Measurements from ENCODE around the gene RUFY2. TPM values are rescaled to one million over a fixed set of nuclear protein-coding genes. Genes with fewer than 3 reads are reported as not detected.
"Not testable (repeated sequence)": the region's sequence is repeated elsewhere in the genome, so short reads cannot be mapped to it uniquely, and the experiment has no call there.

Gene RUFY2
- total RNA-seq, 1 donor from 2014 or later, result 18.2 TPM

- no peak for DNase-seq
Measured at GRCh38 chr10:68362590-68362989, 44.5 kb downstream of the RUFY2 start.

- no peak for DNase-seq
Measured at GRCh38 chr10:68359189-68359588, 47.9 kb downstream of the RUFY2 start.

- no peak for DNase-seq
Measured at GRCh38 chr10:68353537-68353936, 53.5 kb downstream of the RUFY2 start.

- peak; percentile 76 for DNase-seq
Measured at GRCh38 chr10:68348265-68348741, 58.8 kb downstream of the RUFY2 start.

- DNase-seq, result no peak
Measured at GRCh38 chr10:68346774-68347173, 60.3 kb downstream of the RUFY2 start.

- DNase-seq, result no peak
Measured at GRCh38 chr10:68345621-68346020, 61.5 kb downstream of the RUFY2 start.

GRCh38 chr10:68342909-68343516 is 64.1 kb downstream of the RUFY2 start:
- no peak for DNase-seq

- no peak for DNase-seq
Measured at GRCh38 chr10:68340358-68341080, 66.6 kb downstream of the RUFY2 start.

- DNase-seq, result no peak
Measured at GRCh38 chr10:68336754-68337351, 70.2 kb downstream of the RUFY2 start.

- no peak for DNase-seq
Measured at GRCh38 chr10:68334672-68335467, 72.2 kb downstream of the RUFY2 start.

GRCh38 chr10:68333440-68334431 is 73.3 kb downstream of the RUFY2 start:
- peak; percentile 13 for DNase-seq

GRCh38 chr10:68333058-68333395 is 74.0 kb downstream of the RUFY2 start:
- DNase-seq, result no peak

GRCh38 chr10:68332259-68333057 is 74.6 kb downstream of the RUFY2 start, which contains the start of gene PBLD:
TSS of gene PBLD (minus strand) at chr10:68332928. CDS start at chr10:68306844, 26,084 bp downstream.
- peak; percentile 88 for DNase-seq

GRCh38 chr10:68331455-68332258 is 75.4 kb downstream of the RUFY2 start, which contains the start of gene HNRNPH3:
TSS of gene HNRNPH3 (plus strand) at chr10:68332064. CDS start at chr10:68337222, 5,158 bp downstream.
- DNase-seq, result peak; percentile 99

GRCh38 chr10:68330852-68331454 is 76.1 kb downstream of the RUFY2 start:
- DNase-seq, result peak; percentile 43

GRCh38 chr10:68329506-68329861 is 77.6 kb downstream of the RUFY2 start:
- no peak for DNase-seq

GRCh38 chr10:68327889-68328786 is 78.9 kb downstream of the RUFY2 start:
- DNase-seq, result peak; percentile 71

GRCh38 chr10:68324396-68324795 is 82.7 kb downstream of the RUFY2 start:
- not testable (repeated sequence) for DNase-seq

Measured in dermis blood vessel endothelial cell (primary cell).